Testis (tissue), 2 donors: Measurements from ENCODE around the gene BTG4.

Experiments used
- CTCF ChIP-seq, 3 experiments: fragments of 450-650 bp in 2 of 3; fragments of 200-600 bp in 1 of 3; sonication (generic) in 1 of 3; IDR thresholded peaks; one replicate each; pipeline ENCODE4 v1.5.1; 2016 to 2019; ENCODE audit warnings: antibody characterized with exemption in 3 of 3, mild to moderate bottlenecking in 2 of 3, moderate library complexity in 1 of 3
- POLR2A ChIP-seq: fragments of 450-650 bp; IDR thresholded peaks from one replicate; pipeline ENCODE4 v1.6.1; 2017; ENCODE audit warnings: antibody characterized with exemption, mild to moderate bottlenecking, moderate library complexity

- no peak for TF ChIP-seq POLR2A
- TF ChIP-seq CTCF (IDR thresholded peaks at IDR 0.05), result no peak
These were observed 45.6 kb downstream of the BTG4 start for GRCh38 chr11:111466615-111467014.
